Astrocyte (in vitro differentiated cells and primary cell): Measurements from ENCODE around the gene FZD7.

Experiments
- EZH2 ChIP-seq: IDR thresholded peaks from 2 replicates; pipeline ENCODE4 v1.6.1; 2012; ENCODE audit warnings: mild to moderate bottlenecking, low read length, inconsistent platforms; ENCODE audit not compliant: insufficient read depth
- TF ChIP-seq, protein P1 (sequence below): IDR thresholded peaks from 2 replicates; pipeline ENCODE4 v1.5.1; 2011; ENCODE audit warnings: low read depth, mild to moderate bottlenecking, inconsistent platforms, low read length, moderate library complexity; ENCODE audit not compliant: insufficient read depth

DNA sequence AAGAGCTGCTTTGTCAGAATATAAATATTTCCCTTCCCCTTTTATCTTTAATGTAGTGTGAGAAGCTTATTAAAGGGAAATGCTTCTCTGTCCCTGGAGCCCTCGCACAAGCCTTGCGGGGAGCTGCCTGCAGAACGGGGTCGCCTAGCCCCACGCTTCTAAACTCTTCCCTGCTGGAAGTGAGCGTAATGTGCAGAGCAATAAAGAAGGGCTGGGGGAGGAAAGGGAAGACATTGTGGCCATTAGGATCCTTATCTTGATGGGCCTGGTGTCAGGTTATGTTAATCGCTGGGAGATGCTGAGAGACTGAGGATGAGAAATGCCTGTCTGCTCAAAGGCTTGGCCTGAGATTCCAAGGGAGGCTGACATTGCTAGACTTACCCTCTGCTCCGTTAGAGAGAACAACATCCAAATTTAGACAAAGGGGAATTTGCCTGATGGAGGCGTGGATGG is 18.9 kb upstream of the FZD7 start:
- TF ChIP-seq, protein P1, sequence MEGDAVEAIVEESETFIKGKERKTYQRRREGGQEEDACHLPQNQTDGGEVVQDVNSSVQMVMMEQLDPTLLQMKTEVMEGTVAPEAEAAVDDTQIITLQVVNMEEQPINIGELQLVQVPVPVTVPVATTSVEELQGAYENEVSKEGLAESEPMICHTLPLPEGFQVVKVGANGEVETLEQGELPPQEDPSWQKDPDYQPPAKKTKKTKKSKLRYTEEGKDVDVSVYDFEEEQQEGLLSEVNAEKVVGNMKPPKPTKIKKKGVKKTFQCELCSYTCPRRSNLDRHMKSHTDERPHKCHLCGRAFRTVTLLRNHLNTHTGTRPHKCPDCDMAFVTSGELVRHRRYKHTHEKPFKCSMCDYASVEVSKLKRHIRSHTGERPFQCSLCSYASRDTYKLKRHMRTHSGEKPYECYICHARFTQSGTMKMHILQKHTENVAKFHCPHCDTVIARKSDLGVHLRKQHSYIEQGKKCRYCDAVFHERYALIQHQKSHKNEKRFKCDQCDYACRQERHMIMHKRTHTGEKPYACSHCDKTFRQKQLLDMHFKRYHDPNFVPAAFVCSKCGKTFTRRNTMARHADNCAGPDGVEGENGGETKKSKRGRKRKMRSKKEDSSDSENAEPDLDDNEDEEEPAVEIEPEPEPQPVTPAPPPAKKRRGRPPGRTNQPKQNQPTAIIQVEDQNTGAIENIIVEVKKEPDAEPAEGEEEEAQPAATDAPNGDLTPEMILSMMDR = no peak
- no peak for TF ChIP-seq EZH2
